Raji (cell line): Measurements from ENCODE around the gene ERF.

Source experiments
- POLR2A ChIP-seq: IDR thresholded peaks from 2 replicates; pipeline ENCODE4 v1.6.1; 2011; ENCODE audit warnings: low read depth, low read length, control low read depth; ENCODE audit not compliant: insufficient read depth

Gene ERF

DNA sequence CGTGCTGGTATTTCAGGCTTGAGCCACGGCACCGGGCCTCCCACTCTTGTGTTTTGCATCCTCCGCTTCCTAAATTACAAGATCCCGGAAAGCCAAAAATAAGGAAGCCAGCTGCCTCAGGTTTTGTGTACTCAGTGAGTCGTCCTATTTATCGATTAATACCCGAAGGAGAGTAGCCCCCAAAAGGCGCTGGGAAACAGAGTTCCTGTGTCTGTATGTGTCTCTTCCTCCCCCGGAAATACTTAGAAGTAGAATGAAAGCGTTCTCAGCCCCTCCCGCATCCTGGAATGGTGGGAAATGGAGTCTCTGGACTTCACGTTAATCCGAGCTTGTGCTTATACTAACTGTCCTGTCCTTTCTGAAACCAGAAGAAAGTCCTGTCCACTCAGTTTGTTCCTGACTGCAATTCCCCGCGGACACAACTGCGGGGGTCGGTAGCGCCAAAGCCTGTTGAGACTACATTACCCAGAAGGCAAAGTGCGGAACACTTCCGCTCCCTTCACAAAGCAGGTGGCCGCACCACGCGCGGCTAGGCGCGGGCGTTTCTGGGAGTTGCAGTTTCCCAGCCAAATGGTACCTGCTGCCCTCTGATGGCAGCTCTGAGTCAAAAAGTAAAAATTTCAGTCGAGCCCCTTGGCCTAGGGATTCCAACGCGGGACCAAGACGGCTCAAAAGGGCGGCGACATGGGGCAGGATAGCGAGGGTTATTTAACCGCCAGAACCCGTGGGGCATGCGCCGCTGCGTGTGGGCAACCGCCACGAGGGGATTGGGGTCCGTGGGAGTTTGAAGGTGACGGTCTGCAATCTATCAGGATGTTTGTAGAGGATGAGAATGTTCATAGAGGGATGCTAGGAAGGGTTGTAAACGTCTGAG, 10.3 kb downstream of the ERF start:
- TF ChIP-seq POLR2A = peak; percentile 39

DNA sequence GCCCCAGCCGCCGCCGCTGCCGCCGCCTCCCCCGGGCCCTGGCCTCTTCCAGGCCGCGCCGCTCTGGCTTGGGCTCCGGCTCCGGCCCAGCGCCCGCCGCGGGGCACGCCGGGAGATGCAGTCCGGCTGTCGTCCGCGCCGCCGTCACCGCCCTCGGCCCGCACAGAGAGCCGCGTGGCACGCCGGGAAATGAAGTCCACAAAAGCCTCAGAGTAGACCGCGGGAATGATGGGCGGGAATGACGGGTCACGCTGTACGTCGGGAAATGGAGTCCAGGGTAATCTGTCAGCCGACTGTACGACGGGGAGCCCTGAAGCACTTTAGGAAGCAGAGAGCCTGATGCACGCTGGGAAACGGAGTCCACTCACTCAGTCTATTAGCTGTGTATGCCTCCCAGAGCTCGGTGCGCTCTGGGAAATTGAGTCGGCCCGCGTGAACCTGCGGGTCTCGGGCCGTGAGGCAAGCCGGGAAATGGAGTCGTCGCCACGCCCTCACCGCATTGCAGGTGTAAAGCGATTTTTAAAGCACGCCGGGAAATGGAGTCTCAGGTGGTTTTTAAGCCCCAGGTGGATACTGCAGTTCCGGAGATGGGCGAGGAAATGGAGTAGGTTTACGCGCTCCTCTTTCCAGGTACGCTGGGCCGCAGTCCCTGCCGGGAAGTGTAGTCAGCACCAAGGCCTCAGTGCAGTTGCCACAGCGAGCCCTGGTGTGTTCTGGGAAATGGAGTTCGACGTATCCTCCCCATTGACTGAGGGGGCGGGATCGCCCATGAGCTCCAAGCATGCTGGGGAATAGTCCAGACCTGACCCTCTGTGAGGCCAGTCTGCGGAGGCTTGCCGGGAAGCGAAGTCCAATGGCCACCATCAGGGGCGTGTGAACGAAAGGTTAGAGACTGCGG, 12.2 kb downstream of the ERF start, which contains the start of gene GSK3A:
Gene GSK3A (minus strand): TSS at position 91 of the 898 bp plus-strand sequence. CDS start 137 bp downstream, outside the sequence.
- TF ChIP-seq POLR2A = peak; percentile 91

GRCh38 chr19:42242069-42242511, 12.8 kb downstream of the ERF start:
- no peak for TF ChIP-seq POLR2A

DNA sequence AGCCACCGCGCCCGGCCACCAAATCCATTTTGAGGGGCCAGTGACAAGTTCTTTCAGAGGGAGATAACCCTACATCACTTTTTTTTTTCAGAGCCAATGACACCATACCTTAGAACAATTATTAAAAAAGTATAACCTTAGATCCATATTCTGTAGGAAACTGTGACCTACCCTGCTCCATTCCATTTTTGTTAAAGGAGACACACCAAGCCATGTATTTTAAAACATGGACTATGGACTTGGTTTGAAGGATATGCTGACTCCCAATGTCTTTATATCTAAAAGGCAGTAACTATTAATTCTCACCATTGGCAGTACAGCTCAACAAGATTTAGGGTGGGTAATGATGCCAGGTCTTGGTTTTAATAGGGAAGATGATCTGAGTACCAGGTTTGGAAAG, 13.6 kb downstream of the ERF start:
- no peak for TF ChIP-seq POLR2A

DNA sequence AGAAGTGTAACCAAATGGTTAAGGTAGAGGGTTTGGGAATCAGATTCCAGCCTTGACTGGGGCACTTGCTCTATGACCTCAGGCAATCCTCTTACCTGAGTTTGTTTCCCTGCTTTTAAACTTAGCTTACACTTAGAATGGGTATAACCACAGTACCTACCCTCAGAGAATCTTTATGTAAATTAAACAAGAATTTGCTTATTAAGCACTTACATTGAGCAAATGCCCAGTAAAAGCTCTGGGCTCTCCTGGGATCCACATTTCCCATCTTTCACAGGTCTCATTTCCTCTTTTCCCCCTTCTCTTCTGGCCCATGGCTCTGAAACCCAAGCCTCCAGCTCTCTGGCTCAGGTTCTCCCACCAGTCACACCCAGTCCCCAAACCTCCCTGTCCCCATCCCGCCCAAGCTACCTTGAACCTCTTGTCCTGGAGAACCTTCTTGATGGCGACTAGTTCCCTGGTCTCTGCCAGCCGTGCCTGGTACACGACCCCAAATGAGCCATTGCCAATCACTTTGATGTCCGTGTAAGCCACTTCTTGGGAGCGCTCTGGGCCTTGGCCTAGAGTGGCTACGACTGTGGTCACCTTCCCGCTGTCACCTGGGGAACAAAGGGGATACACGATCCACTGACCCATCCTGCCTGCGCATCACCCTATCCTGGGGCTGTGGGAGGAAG, 15.2 kb downstream of the ERF start:
- no peak for TF ChIP-seq POLR2A

DNA sequence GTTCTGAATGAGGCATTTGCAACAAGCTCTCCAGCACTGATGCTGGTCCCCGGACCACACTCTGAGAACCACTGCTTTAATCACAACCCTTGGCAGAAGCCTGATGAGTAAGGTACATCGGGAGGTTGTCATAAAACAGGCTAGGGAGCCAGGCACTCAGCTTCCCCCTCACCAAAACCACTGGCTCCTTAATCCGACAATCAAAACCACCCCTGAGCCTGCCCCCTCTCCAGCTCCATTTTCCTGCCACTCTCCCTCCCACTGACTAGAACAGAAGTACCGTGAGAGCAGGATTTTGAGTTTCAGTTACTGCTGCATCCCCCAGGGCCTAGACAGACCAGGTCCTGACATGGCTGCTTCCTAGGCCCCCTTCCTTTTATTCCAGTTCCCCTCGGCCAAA, 19.7 kb downstream of the ERF start:
- no peak for TF ChIP-seq POLR2A

- no peak for TF ChIP-seq POLR2A
Measured at GRCh38 chr19:42234364-42234763, 20.6 kb downstream of the ERF start.

- TF ChIP-seq POLR2A = no peak
Measured at GRCh38 chr19:42233678-42234292, 21.1 kb downstream of the ERF start.

DNA sequence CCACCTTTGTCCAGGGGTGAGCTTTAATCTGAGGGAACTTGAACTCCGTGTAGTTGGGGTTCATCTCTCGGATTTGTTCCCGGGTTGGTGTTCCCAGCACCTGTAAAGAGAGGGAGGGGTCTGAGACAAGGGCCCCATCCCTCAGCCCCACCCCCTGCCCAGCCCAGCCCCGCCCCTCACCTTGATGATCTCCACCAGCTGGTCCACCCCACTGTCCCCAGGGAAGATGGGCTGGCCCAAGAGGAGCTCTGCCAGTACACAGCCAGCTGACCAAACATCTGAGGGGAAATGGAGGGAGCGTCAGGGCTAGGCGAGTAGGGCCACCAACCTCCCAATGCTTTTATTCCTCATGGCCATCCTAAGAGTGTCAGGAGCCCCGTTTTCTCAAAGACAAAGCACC, 21.8 kb downstream of the ERF start:
- 0 out of 2 replicates have a peak, but pooled peaks have one; percentile 9 for TF ChIP-seq POLR2A

GRCh38 chr19:42232435-42232834, 22.5 kb downstream of the ERF start:
- TF ChIP-seq POLR2A = no peak

- TF ChIP-seq POLR2A = no peak
Measured at GRCh38 chr19:42230571-42230970, 24.4 kb downstream of the ERF start.

DNA sequence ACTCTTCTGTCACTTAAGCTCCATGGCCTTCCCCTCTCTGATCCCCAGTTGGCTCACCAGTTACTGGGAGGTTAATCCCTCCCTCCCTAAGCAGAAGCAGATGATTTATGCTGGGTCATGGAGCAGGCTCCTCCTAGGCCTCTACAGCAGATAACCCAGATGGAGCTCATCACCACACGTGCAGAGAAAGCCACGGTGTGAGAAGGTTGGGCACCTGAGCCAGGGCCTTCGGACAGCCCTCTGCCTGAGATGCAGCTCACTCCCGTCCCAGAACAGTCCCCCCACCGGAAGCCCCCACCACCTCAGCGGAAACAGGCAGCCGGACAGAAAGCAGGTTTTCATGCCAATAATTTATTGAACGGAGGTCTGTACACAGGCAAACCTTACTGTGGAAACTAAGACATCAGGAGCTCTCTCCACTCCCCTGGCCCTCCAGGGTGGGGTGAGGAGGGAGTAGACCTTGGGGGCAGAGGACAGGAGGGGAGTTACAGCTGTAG, 25.0 kb downstream of the ERF start:
- TF ChIP-seq POLR2A = no peak

- TF ChIP-seq POLR2A = no peak
Measured at GRCh38 chr19:42229301-42229854, 25.6 kb downstream of the ERF start.

GRCh38 chr19:42228641-42229040, 26.3 kb downstream of the ERF start:
- no peak for TF ChIP-seq POLR2A
